Smooth muscle cell (in vitro differentiated cells): ENCODE results near the gene SLF1. TPM values are rescaled to one million over a fixed set of nuclear protein-coding genes. Genes with fewer than 3 reads are reported as not detected.

Source experiments
- DNase-seq: peaks from one replicate; lab custom pipeline; 2025; ENCODE audit not compliant: unreplicated experiment; lab: John Stamatoyannopoulos, UW
- H2AFZ ChIP-seq: fragments of 200-600 bp; sonication (generic); 2 replicates; pipeline ENCODE4 v1.6.0; 2016; ENCODE audit warnings: antibody characterized with exemption, low read depth, mild to moderate bottlenecking
- H3F3A ChIP-seq: fragments of 200-600 bp; sonication (generic); 2 replicates; pipeline ENCODE4 v1.6.0; 2017; ENCODE audit warnings: antibody characterized with exemption, low read depth
- H3K27ac ChIP-seq: fragments of 200-600 bp; sonication (generic); 2 replicates; pipeline ENCODE4 v1.5.1; 2016; ENCODE audit warnings: low read depth, mild to moderate bottlenecking
- H3K27me3 ChIP-seq: fragments of 200-600 bp; sonication (generic); 2 replicates; pipeline ENCODE4 v1.6.1; 2016; ENCODE audit warnings: low read depth, mild to moderate bottlenecking
- H3K36me3 ChIP-seq: fragments of 200-600 bp; sonication (generic); 2 replicates; pipeline ENCODE4 v1.5.1; 2016; ENCODE audit warnings: low read depth
- H3K4me1 ChIP-seq: fragments of 200-600 bp; sonication (generic); 2 replicates; pipeline ENCODE4 v1.5.1; 2016; ENCODE audit warnings: low read depth
- H3K4me2 ChIP-seq: fragments of 200-600 bp; sonication (generic); 2 replicates; pipeline ENCODE4 v1.6.0; 2016; ENCODE audit warnings: mild to moderate bottlenecking
- H3K4me3 ChIP-seq: fragments of 200-600 bp; sonication (generic); 2 replicates; pipeline ENCODE4 v1.5.1; 2016; ENCODE audit warnings: mild to moderate bottlenecking
- H3K79me2 ChIP-seq: fragments of 200-600 bp; sonication (generic); 2 replicates; pipeline ENCODE4 v1.6.0; 2016; ENCODE audit warnings: low read depth, mild to moderate bottlenecking
- H3K9ac ChIP-seq: fragments of 200-600 bp; sonication (generic); 2 replicates; pipeline ENCODE4 v1.6.0; 2016; ENCODE audit warnings: low read depth
- H3K9me3 ChIP-seq: fragments of 200-600 bp; sonication (generic); replicated peaks from 2 replicates; pipeline ENCODE4 v1.5.1; 2016; ENCODE audit warnings: low read depth
- H4K20me1 ChIP-seq: fragments of 200-600 bp; sonication (generic); 2 replicates; pipeline ENCODE4 v1.6.0; 2016; ENCODE audit warnings: low read depth
- CTCF ChIP-seq: fragments of 200-600 bp; sonication (generic); IDR thresholded peaks from 2 replicates; pipeline ENCODE4 v1.5.1; 2017; ENCODE audit warnings: borderline replicate concordance, mild to moderate bottlenecking, antibody characterized with exemption; ENCODE audit not compliant: insufficient read depth, poor library complexity, severe bottlenecking
- WGBS: methylation state at CpG from one replicate; pipeline ENCODE4 v1.1.7; 2016; ENCODE audit warnings: low lambda C conversion rate; 5-methylcytosine and 5-hydroxymethylcytosine counted together
- polyA plus RNA-seq: library from polyadenylated mRNA; unstranded; fragments of >200 nt; fragmentation: Nextera tagmentation; extraction: Ambion mirVana; gene quantifications from 2 replicates; pipeline ENCODE4 v1.2.1, GENCODE V29; 2016
- total RNA-seq: library from RNA; depleted of rRNA; stranded (reverse); fragments of >200 nt; gene quantifications from 2 replicates; pipeline ENCODE4 v1.2.3, GENCODE V29; 2014

The SLF1 gene
- total and polyA plus RNA-seq, 2 experiments from 2014 or later: 5.3 to 10.8 TPM

- WGBS: 90% methylated on average over 3 of the region's 3 CpGs
- H3K36me3 ChIP-seq: no peaks in the 10 kb centered on the region
- no peaks in the 10 kb centered on the region for H3K27me3 ChIP-seq
- no peaks in the 10 kb centered on the region for H4K20me1 ChIP-seq
- TF ChIP-seq CTCF: no peak
- H3K79me2 ChIP-seq: no peaks in the 10 kb centered on the region
- DNase-seq: no peak
- no peak overlapping the region for H2AFZ ChIP-seq
- H3F3A ChIP-seq: no peaks in the 10 kb centered on the region
- no peak overlapping the region for H3K4me2 ChIP-seq
- H3K27ac ChIP-seq: no peak overlapping the region
- no peaks in the 10 kb centered on the region for H3K4me1 ChIP-seq
- H3K9me3 ChIP-seq: no peaks in the 10 kb centered on the region
- no peak overlapping the region for H3K9ac ChIP-seq
- no peak overlapping the region for H3K4me3 ChIP-seq
These were observed 49.5 kb downstream of the SLF1 start for GRCh38 chr5:94667937-94668336.

- no peak for DNase-seq
- no peak overlapping the region for H2AFZ ChIP-seq
- no peaks in the 10 kb centered on the region for H3F3A ChIP-seq
- no peak overlapping the region for H3K27ac ChIP-seq
- no peak for TF ChIP-seq CTCF
- H3K36me3 ChIP-seq: no peaks in the 10 kb centered on the region
- no peaks in the 10 kb centered on the region for H4K20me1 ChIP-seq
- H3K9me3 ChIP-seq: no peaks in the 10 kb centered on the region
- H3K4me3 ChIP-seq: no peak overlapping the region
- no peaks in the 10 kb centered on the region for H3K27me3 ChIP-seq
- no peak overlapping the region for H3K4me2 ChIP-seq
- no peak overlapping the region for H3K9ac ChIP-seq
- H3K4me1 ChIP-seq: no peaks in the 10 kb centered on the region
- WGBS: 98% methylated on average over 1 of the region's 1 CpG
- no peaks in the 10 kb centered on the region for H3K79me2 ChIP-seq
These were observed 52.3 kb downstream of the SLF1 start for GRCh38 chr5:94670726-94671125.

- Histone ChIP-seq H3F3A (no peaks in the 10 kb centered on the region), H3K4me3 (no peak overlapping the region), H3K9me3 (no peaks in the 10 kb centered on the region), H4K20me1 (no peaks in the 10 kb centered on the region), H3K79me2 (no peaks in the 10 kb centered on the region), H2AFZ (no peak overlapping the region), H3K4me1 (no peaks in the 10 kb centered on the region), H3K27me3 (no peaks in the 10 kb centered on the region), H3K4me2 (no peak overlapping the region), H3K36me3 (no peaks in the 10 kb centered on the region), H3K27ac (no peak overlapping the region), H3K9ac (no peak overlapping the region)
- WGBS: 71% methylated on average over 1 of the region's 1 CpG
- no peak for TF ChIP-seq CTCF
- no peak for DNase-seq
These were observed 54.3 kb downstream of the SLF1 start for GRCh38 chr5:94672746-94673145.
